Pulmonary artery endothelial cell (primary cell): ENCODE data around the gene SPDL1. TPM values are rescaled to one million over a fixed set of nuclear protein-coding genes. Genes with fewer than 3 reads are reported as not detected.
A peak's percentile ranks its signal among the peaks of the same experiment; 100 is the strongest.

ENCODE experiments used
- DNase-seq: peaks from one replicate; pipeline ENCODE4 v3.0.0-alpha.2; 2011; ENCODE audit warnings: low read depth, low spot score
- total RNA-seq: library from RNA; depleted of rRNA; stranded (reverse); fragments of >200 nt; gene quantifications from 2 replicates; pipeline ENCODE4 v1.2.3, GENCODE V29; 2014

Gene SPDL1
- total RNA-seq, 1 donor from 2014 or later = 18.5 TPM

DNA sequence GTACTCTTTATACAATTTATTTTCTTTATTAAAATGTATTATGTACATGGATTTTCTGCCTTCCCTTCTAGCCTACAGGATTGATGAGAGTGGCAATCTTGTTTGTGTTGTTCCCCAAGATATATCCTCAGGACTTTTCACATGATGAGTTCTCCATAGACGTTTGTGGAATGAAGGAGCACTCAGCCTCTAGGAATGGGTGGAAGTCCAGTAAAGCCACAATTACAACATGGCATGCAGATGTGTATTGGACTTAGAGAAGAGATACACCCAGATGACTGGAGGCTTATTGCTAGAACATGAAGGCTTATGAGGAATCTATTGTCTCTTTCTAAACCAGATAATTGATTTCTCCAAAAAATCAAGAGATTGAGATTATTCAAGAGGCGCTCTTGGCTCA, 45.3 kb downstream of the SPDL1 start:
- DNase-seq = no peak

- DNase-seq = no peak
Observed at GRCh38 chr5:169629847-169630548, 46.4 kb downstream of the SPDL1 start.

DNA sequence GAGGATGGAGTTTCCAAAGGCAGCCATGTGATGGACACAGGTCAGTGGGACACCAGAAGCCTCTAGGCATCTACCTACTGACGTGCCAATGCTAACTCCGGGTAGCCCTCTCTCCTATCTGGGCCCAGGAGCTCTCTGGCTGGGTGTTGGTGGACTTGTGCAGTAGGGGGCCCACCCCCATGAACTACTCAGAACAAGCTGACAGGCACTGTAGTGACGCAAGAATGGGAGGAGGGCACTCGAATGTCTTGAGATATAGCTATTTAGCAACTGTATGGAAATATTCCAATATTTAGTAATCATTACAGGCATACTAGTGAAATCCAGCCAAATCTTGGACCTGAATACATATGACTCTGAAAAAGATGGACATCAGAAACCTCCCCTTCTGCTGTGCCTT, 47.8 kb downstream of the SPDL1 start:
- DNase-seq = no peak

DNA sequence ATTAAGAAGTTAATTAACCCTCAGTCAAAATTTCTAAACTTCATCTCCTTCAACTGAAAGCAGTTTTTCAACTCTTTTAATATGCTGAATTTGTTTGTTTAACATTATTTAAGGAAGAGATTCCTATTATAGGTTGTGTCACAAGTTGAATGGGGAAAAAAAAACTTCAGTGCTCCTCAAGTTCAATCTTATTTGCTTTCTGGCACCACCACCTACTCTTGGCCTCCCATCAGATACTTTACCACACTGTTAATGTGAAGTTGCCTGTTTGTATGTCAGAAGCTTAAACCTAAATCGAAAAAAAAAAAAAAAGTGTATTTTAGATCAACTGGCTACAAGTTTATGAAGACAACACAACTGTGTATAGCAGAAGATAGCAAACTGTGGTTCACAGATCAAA, 49.4 kb downstream of the SPDL1 start:
- no peak for DNase-seq

- DNase-seq = no peak
Observed at GRCh38 chr5:169634606-169635005, 51.0 kb downstream of the SPDL1 start.

DNA sequence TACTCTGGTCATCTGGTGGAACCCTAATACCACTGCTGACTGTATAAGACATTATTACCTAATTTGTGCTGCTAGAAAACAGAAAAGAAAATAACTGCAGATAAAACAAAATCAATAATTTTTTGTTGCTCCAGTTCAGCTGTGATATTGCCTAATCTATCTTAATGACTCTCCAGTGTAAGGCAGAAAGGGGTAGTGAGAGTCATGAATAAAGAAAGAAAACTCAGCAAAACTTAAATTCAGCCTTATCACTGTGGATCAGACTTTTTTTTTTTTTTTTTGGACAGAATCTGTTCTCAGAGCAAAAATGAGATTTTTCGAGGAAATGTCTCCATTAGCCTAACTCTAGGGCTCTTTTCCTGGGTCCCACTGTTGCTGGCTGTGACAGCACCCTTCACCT, 52.4 kb downstream of the SPDL1 start:
- DNase-seq = no peak

GRCh38 chr5:169636477-169637084, 53.0 kb downstream of the SPDL1 start:
- no peak for DNase-seq

GRCh38 chr5:169637085-169637548, 53.5 kb downstream of the SPDL1 start, which contains the start of gene DOCK2:
TSS of gene DOCK2 (plus strand) at chr5:169637275. CDS start at chr5:169637327, 52 bp downstream.
- no peak for DNase-seq

- no peak for DNase-seq
Observed at GRCh38 chr5:169637549-169638121, 54.1 kb downstream of the SPDL1 start.

DNA sequence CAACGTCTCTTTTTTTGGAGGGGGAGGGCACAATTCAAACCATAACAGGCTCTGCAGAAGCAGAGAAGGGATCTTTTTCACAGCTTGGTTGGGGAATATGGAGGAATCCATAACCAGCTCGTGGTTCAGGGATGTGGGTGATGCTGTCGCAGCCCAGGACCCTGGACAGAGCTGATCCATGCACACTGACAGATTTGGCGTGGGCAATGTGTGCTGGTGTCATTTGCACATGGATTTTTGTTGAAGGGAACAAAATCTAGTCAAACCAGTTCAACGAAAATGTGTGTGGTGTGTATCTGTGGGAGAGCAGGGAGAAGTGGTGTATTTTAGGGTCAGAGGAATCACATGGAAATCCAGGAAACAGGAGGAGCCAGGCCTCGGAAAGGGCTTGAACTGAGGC, 57.7 kb downstream of the SPDL1 start:
- no peak for DNase-seq

DNA sequence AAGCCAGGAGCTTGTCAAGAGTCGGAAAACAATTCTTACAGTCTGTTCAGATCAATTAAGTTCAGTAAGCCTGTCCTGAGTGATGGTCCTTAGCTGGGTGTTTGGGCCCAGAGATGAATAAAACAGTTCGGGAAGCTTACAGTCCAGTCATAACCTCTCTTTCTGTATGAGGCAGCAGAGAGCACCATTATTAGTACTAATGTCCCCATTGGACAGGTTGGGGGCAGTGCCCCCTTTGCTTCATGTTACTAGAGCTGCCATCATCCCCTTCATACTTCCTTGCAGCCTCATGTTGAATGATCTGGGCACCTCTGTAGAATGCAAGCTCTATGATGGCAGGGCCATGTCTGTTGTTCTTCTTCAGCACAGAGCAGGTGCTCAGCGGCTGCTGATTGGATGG, 63.3 kb downstream of the SPDL1 start:
- DNase-seq = no peak

DNA sequence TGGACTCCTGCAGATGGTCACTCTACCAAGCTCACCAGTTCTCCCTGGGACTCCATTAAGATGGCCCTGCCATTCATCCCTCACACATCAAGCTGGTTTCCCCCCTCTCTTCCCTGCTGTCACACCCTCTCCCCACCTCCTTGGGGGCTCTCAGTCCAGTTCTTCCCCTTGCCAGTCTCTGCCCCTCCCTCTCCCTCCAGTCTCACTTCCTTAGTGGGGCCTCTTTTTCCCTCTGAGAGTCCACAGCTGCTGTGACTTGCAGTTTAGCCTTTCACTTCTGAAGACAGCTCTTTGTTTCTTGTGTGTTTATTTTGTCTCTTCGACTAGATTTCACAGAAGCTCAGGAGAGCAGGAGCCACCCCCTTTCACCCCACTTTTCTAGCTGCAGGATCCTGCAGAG, 64.0 kb downstream of the SPDL1 start:
- no peak for DNase-seq

GRCh38 chr5:169648725-169649310, 65.2 kb downstream of the SPDL1 start:
- DNase-seq = no peak

DNA sequence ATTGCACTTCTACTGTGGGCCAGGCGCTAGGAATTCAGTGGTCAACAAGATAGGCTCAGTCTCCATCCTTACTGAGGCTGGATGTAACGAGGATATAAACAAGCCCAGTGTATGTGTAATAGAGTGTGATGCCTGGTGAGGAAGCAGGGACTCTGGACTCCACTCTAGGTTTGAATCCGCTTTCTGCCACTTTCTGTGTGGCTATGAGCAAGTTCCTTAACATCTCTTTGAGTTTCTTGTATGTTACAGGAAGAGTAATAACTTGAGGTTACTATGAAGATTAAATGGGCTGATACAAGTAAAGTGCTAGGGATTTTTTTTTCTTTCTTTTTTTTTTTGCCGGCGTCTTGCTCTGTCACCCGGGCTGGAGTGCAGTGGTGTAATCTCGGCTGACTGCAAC, 65.9 kb downstream of the SPDL1 start:
- no peak for DNase-seq

DNA sequence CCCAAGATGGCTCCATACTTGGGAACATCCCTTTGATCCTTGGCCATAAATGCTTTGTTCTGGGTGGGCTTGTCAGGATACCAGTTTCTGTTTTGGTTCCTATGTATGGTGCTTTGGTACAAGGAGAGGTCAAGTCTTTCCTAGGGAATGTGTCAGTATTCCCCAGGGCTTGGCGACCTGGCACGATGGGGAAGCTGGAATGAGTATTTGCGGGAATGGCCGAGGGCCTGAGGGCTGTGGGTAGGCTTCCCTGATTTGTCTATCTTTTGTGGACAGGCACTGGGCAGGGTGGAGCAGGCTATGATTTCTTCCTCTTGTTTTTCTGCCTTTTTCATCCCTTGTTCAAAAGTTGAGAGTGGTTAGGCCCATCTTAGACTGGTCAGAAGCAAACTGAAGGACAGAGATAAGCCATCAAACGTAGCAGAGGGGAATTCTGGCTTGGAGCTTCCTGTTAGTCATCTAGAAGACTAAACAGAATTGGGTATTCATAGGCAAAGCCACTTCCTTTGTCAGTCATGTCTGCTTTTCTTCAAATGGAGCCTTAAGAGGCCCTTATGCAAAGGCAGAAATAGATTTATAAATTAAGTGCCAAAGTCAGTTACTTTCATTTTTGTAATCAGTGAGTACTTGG, 67.2 kb downstream of the SPDL1 start:
- DNase-seq = peak; percentile 26

- no peak for DNase-seq
Observed at GRCh38 chr5:169651526-169651925, 68.0 kb downstream of the SPDL1 start.

GRCh38 chr5:169652057-169652456, 68.5 kb downstream of the SPDL1 start:
- no peak for DNase-seq

GRCh38 chr5:169653091-169653490, 69.5 kb downstream of the SPDL1 start:
- no peak for DNase-seq
